Measurements from ENCODE around the gene SDHAF3.
A peak's percentile ranks its signal among the peaks of the same experiment; 100 is the strongest.
"Not testable (repeated sequence)": the region's sequence is repeated elsewhere in the genome, so short reads cannot be mapped to it uniquely, and the experiment has no call there.

The SDHAF3 gene

DNA sequence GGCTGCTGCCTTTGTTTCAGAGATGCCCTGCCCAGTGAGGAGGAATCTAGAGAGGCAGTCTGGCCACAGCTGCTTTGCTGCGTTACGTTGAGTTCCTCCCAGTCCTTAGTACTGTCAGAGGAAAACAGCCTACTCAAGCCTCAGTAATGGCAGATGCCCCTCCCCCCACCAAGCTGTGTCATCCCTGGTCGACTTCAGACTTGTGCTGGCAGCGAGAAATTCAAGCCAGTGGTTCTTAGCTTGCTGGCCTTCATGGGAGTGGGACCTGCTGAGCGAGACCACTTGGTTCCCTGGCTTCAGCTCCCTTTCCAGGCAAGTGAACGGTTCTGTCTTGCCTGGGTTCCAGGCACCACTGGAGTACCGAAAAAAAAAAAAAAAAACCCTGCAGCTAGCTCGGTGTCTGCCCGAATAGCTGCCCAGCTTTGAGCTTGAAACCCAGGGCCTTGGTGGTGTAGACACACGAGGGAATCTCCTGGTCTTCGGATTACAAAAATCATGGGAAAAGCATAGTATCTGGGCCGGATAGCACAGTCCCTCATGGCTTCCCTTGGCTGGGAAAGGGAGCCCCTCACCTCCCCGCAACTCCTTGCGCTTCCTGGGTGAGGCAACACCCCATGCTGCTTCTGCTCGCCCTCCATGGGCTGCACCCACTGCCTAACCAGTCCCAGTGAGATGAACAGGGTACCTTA lies 9.1 kb downstream of the SDHAF3 start:
- FAIRE-seq = no peak

DNA sequence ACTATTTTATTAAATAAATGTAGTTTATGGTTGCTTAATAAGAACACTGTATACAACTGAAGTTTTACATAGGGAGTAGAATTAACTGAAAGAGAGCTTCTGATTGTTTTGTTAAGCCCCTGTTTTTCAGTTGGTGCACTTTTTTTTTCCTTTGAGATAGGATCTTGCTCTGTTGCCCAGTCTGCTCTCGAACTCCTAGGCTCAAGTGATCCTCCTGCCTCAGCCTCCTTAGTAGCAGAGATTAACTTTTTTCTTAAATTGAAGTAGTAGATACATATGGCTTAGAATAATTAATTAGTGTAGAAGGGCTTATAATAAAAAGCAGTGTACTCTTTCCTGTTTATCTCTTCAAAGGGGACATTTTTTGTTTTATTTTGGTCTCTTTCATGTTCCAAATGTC lies 11.2 kb downstream of the SDHAF3 start:
- no peak for FAIRE-seq

DNA sequence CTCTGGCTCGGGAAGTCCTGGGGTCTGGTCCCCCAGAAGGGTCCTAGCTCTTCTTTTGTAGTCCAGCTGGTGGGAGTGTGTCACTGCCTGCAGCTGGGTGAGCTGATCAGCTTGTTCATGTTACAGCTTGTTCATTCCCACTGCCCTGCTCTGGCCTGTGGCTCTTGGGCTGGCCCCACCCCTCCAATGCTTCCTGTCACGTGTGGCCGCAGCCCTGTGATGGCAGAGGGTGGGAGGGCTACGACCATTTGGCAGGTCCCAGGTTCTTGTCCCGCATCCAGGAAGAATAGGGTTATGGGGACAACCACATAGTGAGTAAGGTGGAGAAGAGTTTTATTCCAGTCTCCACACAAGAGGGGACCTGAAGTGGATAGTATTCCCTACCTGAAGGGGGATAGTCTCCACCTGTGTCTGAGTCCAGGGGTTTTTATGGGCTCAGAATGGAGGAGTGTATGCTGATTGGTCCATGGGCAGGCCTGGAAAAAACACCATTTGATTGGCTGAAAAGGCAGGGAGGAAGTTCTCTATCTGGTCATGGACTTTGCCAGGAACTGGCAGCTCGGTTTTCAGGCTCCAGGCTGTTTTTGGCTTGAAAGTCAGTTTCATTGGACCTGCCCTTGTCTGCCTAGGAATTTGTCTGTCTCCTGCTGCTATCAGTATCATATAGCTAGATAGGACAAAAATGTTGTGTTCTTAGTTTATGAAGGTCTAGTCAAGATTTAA lies 13.1 kb downstream of the SDHAF3 start:
- no peak for FAIRE-seq

DNA sequence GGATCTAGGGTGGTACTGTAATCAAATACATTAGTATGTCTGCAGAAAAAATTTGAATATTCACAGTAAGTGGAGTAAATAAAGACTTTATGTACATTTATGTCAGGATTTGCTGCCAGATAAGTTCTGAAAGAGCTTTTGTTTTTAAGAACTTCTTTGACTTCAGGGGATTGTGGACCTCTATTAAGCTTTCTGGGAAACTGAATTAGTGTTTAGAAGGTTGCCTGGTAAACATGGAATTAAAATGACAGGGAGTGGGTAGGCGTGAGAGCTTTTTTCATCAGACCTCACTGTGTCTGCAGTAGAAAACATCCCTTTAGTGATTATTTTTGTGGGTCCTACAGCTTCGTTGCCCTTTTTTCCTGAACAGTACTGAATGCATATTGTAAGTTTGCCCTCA lies 15.7 kb downstream of the SDHAF3 start:
- no peak for FAIRE-seq

DNA sequence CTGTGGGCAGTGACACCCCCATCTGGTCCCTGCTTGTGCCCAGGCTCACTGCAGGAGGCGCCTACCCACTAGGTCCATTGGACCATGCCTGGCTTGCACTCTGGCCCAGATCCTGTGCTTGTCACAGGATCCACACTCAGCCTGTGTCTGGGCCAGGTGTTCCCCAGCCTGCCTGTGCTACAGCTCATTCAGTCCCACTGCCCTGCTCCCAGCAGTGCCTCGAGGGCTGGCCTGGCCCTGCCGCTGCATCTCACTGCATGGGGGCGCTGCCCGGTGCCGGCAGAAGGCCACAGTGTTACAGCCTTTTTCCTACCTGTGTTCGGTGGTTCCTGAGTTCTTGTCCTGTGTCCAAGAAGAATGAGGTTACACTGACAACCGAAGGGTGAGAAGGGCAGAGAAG lies 21.3 kb downstream of the SDHAF3 start:
- no peak for FAIRE-seq

DNA sequence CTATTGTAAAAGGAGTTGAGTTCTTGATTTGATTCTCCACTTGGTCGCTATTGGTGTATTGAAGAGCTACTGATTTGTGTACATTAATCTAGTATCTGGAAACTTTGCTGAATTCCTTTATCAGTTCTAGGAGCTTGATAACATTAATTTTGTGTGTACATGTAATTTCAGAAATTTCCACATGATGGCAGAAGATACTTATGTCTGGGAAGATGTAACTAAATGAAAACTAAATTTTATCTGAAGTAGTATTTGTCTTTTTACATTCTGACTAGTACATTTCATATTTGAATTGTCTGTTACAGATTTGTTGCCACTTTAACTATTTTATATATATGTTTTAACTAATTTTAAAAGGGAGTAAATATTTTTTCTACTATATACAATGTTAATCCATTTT lies 27.6 kb downstream of the SDHAF3 start:
- peak; percentile 84 for FAIRE-seq

DNA sequence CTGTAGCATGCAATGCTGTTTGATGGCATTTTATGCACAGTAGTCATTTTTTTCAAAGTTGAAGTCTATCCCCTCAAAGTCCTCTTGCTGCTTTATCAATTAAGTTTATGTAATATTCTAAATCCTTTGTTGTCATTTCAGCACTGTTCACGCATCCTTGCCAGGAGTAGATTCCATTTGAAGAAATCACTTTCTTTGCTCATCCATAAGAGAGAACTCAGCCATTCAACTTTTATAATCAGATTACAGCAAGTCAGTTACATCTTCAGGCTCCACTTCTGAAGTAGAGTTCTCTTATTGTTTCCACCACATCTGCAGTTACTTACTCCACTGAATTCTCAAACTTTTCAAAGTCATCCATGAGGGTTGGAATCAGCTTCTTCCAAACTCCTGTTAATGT lies 32.3 kb downstream of the SDHAF3 start:
- FAIRE-seq = no peak

DNA sequence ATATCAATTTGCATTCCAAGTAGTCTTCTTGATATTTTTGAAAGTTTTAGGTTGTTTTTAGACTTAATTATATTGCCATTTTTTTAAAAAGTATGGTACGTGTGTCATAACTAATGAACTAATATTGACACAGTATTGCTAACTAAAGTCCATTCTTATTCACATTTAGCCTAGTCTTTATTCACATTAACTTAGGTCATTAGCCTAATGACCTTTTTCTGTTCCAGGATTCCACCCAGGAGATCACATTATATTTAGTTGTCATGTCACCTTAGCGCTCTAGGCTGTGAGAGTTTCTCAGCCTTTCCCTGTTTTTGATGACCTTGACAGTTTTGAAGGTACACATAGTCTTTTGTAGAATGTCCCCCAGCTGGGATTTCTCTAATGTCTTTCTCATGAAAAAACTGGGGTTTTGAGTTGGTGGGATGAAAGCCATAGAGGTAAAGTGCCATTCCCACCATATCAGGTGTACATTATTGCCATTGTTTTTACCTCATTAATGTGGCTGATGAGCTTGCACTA lies 38.5 kb downstream of the SDHAF3 start:
- FAIRE-seq = no peak

DNA sequence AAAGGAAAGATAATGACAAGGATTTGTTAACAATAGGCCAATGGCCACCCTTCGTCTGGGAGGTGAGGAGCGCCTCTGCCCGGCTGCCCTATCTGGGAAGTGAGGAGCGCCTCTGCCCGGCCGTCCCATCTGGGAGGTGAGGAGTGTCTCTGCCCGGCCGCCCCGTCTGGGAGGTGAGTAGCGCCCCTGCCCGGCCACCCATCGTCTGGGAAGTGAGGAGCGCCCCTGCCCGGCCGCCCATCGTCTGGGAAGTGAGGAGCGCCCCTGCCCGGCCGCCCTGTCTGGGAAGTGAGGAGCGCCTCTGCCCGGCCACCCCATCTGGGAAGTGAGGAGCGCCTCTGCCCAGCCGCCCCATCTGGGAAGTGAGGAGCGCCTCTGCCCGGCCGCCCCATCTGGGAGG lies 42.5 kb downstream of the SDHAF3 start:
- not testable (repeated sequence) for FAIRE-seq

DNA sequence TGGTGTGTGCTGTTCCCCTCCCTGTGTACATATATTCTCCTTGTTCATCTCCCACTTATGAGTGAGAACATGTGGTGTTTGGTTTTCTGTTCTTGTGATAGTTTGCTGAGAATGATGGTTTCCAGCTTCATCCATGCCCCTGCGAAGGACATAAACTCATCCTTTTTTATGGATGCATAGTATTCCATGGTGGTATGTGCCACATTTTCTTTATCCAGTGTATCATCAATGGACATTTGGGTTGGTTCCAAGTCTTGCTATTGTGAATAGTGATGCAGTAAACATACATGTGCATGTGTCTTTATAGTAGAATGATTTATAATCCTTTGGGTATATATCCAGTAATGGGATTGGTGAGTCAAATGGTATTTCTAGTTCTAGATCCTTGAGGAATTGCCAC lies 44.1 kb downstream of the SDHAF3 start:
- not testable (repeated sequence) for FAIRE-seq

DNA sequence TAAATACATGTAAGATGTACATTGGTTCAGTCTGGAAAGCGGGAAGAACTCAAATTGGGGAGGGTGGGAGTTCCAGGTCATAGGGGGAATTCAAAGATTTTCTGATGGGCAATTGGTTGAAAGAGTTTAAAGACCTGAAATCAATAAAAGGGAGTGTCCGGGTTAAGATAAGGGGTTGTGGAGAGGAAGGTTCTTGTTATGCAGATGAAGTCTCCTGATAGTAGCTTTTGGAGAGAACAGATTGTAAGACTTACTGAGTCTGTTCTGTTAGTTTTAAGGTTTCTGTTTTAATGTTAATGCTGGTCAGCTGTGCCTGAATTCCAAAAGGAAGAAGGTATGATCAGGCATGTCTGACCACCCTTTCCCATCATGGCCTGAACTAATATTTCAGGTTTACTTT lies 48.8 kb downstream of the SDHAF3 start:
- FAIRE-seq = no peak

DNA sequence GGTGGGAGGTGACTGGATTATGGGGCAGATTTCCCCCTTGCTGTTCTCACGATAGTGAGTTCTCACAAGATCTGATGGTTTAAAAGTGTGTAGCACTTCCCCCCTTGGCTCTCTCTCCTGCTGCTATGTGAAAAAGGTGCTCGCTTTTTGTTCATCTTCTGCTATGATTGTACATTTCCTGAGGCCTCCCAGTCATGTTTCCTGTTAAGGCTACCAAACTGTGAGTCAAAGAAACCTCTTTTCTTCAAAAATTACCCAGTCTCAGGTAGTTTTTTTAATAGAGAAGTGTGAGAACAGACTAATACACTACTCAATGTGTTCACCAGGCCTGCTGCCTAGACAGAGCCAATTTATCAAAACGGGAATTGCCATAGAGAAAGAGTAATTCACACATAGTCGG lies 49.7 kb downstream of the SDHAF3 start:
- FAIRE-seq = no peak

DNA sequence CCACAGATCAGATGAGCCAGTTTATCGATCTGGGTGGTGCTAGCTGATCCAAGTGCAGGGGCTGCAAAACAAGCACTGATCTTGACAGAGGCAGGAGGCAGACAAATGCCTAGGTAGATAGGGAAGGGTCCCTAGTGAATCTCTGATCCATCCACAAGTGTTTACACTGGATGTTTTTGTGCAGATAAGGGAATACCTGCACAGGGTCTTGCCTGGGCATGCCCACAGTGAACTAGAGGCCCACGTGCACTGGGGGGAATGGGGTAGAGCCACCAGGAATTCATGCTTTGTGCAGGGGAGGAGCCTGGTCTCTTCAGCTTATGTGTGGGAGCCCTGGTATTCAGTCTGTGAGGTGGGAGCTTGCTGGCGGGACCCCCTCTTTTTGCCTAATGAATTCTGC lies 50.3 kb downstream of the SDHAF3 start:
- FAIRE-seq = no peak

DNA sequence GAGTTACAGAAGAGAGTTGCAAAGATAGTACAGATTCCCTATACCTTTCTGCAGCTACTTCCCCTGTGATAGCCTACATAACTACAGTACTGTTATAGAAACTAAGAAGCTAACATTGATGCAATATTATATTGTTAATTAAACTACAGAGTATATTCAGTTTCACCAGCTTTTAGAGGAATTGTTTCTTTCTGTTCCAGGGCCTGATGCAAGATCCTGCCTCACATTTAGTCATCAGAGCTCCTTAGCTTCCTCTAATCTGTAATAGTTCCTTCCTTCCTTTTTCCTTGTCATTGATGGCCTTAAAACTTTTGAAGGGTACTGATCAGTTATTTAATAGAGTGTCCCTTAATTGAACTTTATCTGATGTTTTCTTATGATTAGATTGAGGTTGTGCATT lies 56.8 kb downstream of the SDHAF3 start:
- no peak for FAIRE-seq

DNA sequence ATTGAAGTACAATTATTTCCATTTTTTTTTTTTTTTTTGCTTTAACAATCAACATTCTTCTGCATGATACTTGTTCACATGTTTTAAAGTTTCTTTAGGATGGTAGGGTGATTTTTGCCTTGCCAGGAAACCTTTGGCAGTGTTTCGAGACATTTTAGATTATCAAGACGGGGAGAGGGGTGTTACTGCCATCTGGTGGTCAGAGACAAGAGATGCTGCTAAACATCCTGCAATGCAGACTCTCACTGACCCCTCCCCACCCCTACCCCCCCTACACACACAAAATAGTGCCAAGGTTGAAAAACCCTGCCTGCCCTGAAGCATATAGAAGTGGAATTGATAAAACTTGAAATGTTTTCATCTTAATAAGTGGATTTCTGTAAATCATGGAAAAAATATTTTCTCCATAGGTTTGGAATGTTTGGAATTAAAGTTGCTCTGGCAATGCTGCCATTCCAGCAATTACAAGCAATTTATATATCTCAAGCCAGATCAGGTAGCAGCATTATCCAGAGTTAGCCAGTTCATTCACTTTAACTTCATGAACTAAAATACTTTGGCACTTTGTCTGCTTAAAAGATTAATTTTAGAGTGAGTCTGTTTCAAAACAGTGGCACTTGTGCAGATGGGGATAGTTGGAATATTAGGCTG lies 62.1 kb downstream of the SDHAF3 start:
- no peak for FAIRE-seq

DNA sequence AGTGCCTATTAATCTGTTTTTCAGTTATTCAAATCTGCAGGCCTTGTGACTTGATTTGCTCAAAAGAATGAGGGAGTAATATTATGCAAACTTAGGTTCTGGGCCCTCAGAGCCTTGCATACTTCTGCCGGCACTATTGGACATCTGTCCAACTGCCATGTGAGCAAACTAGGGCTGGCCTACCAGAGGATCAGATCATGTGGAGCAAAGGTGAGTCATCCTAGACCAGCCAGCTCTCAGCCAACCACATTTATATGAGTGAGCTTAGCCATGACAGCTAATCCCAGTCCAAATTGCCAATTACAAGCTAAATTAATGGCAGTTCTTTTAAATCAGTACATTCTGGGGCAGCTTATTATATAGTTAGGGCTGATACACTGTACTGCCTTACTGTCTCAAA lies 69.6 kb downstream of the SDHAF3 start:
- no peak for FAIRE-seq

DNA sequence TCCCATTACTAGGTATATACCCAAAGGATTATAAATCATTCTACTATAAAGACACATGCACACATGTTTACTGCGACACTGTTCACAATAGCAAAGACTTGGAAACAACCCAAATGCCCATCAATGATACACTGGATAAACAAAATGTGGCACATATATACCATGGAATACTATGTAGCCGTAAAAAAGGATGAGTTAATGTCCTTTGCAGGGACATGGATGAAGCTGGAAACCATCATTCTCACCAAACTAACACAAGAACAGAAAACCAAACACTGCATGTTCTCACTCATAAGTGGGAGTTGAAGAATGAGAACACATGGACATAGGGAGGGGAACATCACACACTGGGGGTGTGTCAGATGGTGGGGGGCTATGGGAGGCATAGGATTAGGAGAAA lies 78.7 kb downstream of the SDHAF3 start:
- not testable (repeated sequence) for FAIRE-seq

DNA sequence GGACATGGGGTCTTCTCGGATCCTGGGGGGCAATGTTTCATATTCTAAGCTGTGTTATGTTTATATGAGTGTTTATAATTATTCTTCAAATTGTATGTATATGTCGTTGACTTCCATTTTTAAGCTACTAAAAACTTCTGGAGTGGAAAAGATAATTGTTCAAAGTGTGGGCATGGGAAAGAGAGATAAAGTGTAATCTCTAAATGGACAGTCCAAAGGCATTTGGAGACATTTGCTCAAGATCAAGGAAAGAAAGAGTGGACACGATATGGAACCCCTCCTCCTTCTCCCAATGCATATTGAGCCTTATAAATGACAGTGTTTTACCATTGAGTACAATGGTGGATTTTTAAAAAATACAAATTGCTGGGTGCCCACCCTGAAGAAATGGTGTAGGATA lies 81.1 kb downstream of the SDHAF3 start:
- FAIRE-seq = no peak

DNA sequence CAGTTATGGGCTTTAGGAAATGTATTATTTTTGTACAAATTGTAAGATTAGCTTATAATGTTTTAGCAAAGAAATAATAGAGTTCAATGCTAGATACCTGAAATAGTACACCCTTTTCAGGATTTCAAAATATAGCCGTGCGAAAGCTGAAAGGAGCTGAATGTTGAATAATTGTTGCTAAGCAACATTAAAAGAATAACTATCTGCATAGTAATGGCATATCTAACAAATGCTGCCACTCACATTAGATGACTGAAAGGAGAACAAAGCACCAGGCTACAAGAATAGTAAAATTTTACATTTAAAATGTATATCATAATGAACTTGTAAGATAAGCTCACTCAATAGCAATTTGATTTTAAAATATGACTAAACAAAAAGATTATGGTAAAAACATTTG lies 82.5 kb downstream of the SDHAF3 start:
- FAIRE-seq = no peak

DNA sequence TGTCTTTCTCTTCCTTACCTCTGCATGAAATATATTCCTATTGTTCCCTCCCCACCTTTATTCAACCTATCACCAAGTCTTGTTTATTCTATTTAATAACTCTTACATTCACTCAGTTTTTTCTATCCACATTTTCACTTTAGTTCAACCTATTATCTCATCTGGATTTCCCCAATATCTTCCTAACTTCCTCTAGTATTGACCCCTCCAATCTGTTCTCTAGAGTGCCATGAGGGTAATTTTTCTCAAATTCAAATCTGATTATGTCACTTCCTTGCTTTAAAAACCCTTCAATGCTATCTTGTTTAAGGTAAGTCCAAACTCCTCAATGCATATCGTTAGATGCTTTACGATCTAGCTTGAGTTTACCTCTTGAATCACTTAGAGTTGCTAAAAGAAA lies 86.5 kb downstream of the SDHAF3 start:
- FAIRE-seq = no peak

DNA sequence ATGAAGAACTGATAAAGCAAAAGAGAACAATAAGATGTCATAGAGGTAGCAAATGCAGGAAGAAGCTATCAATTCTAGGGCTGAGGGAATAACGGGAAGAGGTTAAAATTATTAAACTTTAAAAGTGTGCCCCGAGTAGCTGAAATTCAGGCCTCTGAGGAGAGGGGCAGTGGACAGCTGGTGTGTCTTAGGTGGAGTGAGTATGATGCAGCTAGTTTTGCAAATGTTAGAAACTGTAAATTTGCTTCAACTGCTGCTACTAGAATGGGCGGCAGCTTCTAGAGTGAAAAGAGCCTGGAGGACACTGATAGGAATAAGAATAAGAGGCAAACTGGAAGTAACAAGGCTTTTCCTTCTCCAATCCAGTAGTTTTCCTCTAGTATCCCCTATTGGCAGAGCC lies 87.3 kb downstream of the SDHAF3 start:
- no peak for FAIRE-seq

DNA sequence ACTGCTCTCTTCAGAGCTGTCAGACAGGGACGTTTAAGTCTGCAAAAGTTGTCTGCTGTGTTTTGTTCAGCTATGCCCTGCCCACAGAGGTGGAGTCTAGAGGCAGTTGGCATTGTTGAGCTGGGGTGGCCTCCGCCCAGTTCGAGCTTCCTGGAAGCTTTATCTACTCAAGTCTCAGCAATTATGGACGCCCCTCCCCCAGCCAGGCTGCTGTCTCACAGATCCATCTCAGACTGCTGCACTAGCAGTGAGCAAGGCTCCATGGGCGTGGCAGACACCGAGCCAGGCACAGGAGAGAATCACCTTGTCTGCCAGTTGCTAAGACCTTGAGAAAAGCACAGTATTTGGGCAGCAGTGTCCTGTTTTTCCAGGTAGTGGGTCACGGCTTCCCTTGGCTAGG lies 98.1 kb downstream of the SDHAF3 start:
- FAIRE-seq = no peak

DNA sequence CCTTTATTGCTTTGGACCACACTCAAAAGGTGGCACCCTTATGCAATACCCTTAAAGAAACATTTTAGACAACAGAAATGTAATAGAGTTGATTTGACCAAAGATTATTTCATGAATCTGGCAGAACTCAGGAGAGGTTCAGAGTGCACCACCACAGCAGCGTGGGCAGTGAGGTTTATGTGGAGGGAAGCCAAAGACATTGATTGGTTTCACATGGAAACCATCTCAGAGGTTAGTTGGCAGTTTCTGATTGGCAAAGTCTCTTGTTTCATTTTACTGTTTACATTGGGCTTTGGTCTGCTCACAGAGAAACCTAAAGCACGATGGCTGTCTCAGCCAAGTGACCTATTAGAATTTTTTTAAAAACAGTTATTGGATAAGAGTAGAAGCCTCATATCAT lies 101.3 kb downstream of the SDHAF3 start:
- FAIRE-seq = no peak

DNA sequence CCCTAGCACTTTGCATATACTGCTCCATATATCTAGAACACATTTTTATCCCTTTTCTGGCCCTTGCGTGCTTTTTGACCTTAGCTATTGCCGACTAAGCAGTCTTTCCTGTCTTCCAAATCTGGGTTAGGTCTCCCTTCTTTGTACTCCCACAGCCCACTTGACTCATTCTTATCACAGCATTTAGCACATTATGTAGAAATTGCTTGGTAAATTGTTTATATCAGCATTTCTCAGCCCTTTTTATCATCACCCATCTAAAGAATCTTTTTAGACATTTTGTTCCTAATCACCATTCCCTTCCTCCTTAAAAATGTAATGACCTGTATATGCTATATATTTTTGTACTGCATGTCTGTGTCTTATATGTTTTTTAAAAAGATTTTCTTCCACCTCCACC lies 101.7 kb downstream of the SDHAF3 start:
- FAIRE-seq = no peak

Measured in TTC549 (cell line).